Caco-2 (cell line): ENCODE data around the gene RBM39. TPM values are rescaled to one million over a fixed set of nuclear protein-coding genes. Genes with fewer than 3 reads are reported as not detected.

Source experiments
- BruUV-seq: library from RNA; stranded (reverse); fragments of 400-500 nt; replicated peaks from 2 replicates; lab custom pipeline; 2021; lab: Mats Ljungman, UMichigan
- CTCF ChIA-PET: fragments of 300-600 bp; sonication (Branson Sonifier 250); formaldehyde crosslinking; loops from one replicate; lab custom pipeline; 2022; ENCODE audit warnings: antibody characterized with exemption; lab: Charles Lee
- POLR2A ChIA-PET: fragments of 300-600 bp; sonication (Branson Sonifier 250); formaldehyde crosslinking; loops from one replicate; lab custom pipeline; 2022; ENCODE audit warnings: antibody characterized with exemption; lab: Charles Lee
- DNase-seq, 2 experiments: peaks; one replicate each; pipeline versions ENCODE4 v3.0.0 to v3.0.0-alpha.2; 2020 to 2022
- H3K27me3 ChIP-seq: replicated peaks from 2 replicates; pipeline ENCODE4 v1.6.0; 2011; ENCODE audit warnings: low read length; ENCODE audit not compliant: control insufficient read depth, insufficient read depth
- H3K36me3 ChIP-seq: 2 replicates; pipeline ENCODE4 v1.5.1; 2011; ENCODE audit warnings: low read length; ENCODE audit not compliant: control insufficient read depth, insufficient read depth
- H3K4me1 ChIP-seq: fragments of 250-450 bp; sonication (Bioruptor Pico); 2 replicates; pipeline ENCODE4 v1.5.1; 2020; ENCODE audit warnings: mild to moderate bottlenecking
- H3K4me3 ChIP-seq: 2 replicates; pipeline ENCODE4 v1.5.1; 2011; ENCODE audit warnings: low read depth, mild to moderate bottlenecking, control low read depth, low read length
- H3K9me3 ChIP-seq: fragments of 250-450 bp; sonication (Bioruptor Pico); 2 replicates; pipeline ENCODE4 v1.5.1; 2020; ENCODE audit warnings: mild to moderate bottlenecking, moderate library complexity
- H3K27ac Mint-ChIP-seq: one replicate; pipeline ENCODE4 v1.8.0; 2022; ENCODE audit warnings: mixed read lengths; ENCODE audit not compliant: unreplicated experiment
- H3K27me3 Mint-ChIP-seq: one replicate; pipeline ENCODE4 v1.8.0; 2022; ENCODE audit warnings: mixed read lengths; ENCODE audit not compliant: insufficient read depth, unreplicated experiment
- H3K36me3 Mint-ChIP-seq: one replicate; pipeline ENCODE4 v1.8.0; 2022; ENCODE audit warnings: mild to moderate bottlenecking, mixed read lengths; ENCODE audit not compliant: insufficient read depth, unreplicated experiment
- H3K4me1 Mint-ChIP-seq: one replicate; pipeline ENCODE4 v1.8.0; 2022; ENCODE audit warnings: low read depth, mixed read lengths; ENCODE audit not compliant: unreplicated experiment
- H3K4me3 Mint-ChIP-seq: one replicate; pipeline ENCODE4 v1.8.0; 2022; ENCODE audit warnings: mild to moderate bottlenecking, moderate library complexity, mixed read lengths; ENCODE audit not compliant: unreplicated experiment
- H3K9me3 Mint-ChIP-seq: one replicate; pipeline ENCODE4 v1.8.0; 2022; ENCODE audit warnings: mixed read lengths; ENCODE audit not compliant: unreplicated experiment
- intact Hi-C: fragments of 100-400 bp; cut with micrococcal nuclease; formaldehyde crosslinking; loops from one replicate; pipeline ENCODE4 v1.10.0; 2022; ENCODE audit not compliant: unreplicated experiment
- total RNA-seq: library from RNA; stranded (reverse); gene quantifications from 2 replicates; pipeline ENCODE4 v1.2.3, GENCODE V29; 2022
- TF ChIP-seq, protein P1 (sequence below), 2 experiments: fragments of 200-600 bp in 1 of 2; IDR thresholded peaks; 1 replicate in 1 of 2; 2 replicates in 1 of 2; pipeline versions ENCODE4 v1.5.1 to v1.8.0; 2011 to 2022; ENCODE audit warnings: antibody characterized with exemption in 1 of 2, control low read depth in 1 of 2, inconsistent platforms in 1 of 2, low read depth in 1 of 2, low read length in 1 of 2, mild to moderate bottlenecking in 1 of 2, moderate library complexity in 1 of 2; ENCODE audit not compliant: insufficient read depth in 1 of 2, severe bottlenecking in 1 of 2, unreplicated experiment in 1 of 2

RBM39 gene
- total RNA-seq, 1 experiment from 2014 or later, result 750 TPM

GRCh38 chr20:35743693-35744491 lies 1.8 kb upstream of the RBM39 start:
- peak overlapping the region; percentile 80 for H3K4me3 Mint-ChIP-seq
- intact Hi-C loops, result loop anchor here (2.0 to 5.0 kb wide), 3 partner anchors 79 to 343 kb away; partner anchors contain the start of genes CPNE1, RBM12 and SCAND1
- no peak overlapping the region for H3K4me3 ChIP-seq
- TF ChIP-seq, protein P1, sequence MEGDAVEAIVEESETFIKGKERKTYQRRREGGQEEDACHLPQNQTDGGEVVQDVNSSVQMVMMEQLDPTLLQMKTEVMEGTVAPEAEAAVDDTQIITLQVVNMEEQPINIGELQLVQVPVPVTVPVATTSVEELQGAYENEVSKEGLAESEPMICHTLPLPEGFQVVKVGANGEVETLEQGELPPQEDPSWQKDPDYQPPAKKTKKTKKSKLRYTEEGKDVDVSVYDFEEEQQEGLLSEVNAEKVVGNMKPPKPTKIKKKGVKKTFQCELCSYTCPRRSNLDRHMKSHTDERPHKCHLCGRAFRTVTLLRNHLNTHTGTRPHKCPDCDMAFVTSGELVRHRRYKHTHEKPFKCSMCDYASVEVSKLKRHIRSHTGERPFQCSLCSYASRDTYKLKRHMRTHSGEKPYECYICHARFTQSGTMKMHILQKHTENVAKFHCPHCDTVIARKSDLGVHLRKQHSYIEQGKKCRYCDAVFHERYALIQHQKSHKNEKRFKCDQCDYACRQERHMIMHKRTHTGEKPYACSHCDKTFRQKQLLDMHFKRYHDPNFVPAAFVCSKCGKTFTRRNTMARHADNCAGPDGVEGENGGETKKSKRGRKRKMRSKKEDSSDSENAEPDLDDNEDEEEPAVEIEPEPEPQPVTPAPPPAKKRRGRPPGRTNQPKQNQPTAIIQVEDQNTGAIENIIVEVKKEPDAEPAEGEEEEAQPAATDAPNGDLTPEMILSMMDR (IDR thresholded peaks at IDR 0.05; ENCODE audit: insufficient read depth in 1 of 2, low read depth in 1 of 2, low read length in 1 of 2, severe bottlenecking in 1 of 2, unreplicated experiment in 1 of 2), result no peak
- POLR2A ChIA-PET, result interaction anchor here (1.1 to 3.0 kb wide), 9 partner anchors 9 to 308 kb away, joined by 4 to 161 read pairs (median 27); partner anchors contain the start of genes CPNE1, PHF20, RBM12 and SCAND1
- no peaks in the 10 kb centered on the region for H3K9me3 ChIP-seq
- peak overlapping the region; percentile 96 for H3K27ac Mint-ChIP-seq
- CTCF ChIA-PET, result interaction anchor here (0.7 to 3.1 kb wide), 6 partner anchors 22 to 210 kb away, joined by 3 to 33 read pairs (median 12); partner anchors contain the start of genes PHF20 and SCAND1
- peaks cover 26% of the 10 kb centered on the region for H3K4me1 ChIP-seq
- H3K27me3 ChIP-seq, result no peaks in the 10 kb centered on the region
- no peaks in the 10 kb centered on the region for H3K27me3 Mint-ChIP-seq
- peaks cover 44% of the 10 kb centered on the region for H3K36me3 Mint-ChIP-seq
- H3K36me3 ChIP-seq, result peaks cover 5% of the 10 kb centered on the region; the same call in 1 of the 2 replicates
- peaks cover 26% of the 10 kb centered on the region for H3K4me1 Mint-ChIP-seq
- no peak for DNase-seq
- no peaks in the 10 kb centered on the region for H3K9me3 Mint-ChIP-seq
- no TSS peak for BruUV-seq

GRCh38 chr20:35742741-35743523 lies 872 bp upstream of the RBM39 start:
- ChIA-PET CTCF (interaction anchor here (0.6 to 3.1 kb wide), 21 partner anchors 8 to 395 kb away, joined by 3 to 33 read pairs (median 5); partner anchors contain the start of genes NFS1, PHF20, ROMO1 and SCAND1), POLR2A (interaction anchor here (0.5 to 3.0 kb wide), 71 partner anchors 8 to 1750 kb away, joined by 3 to 161 read pairs (median 5); partner anchors contain the start of genes CEP250, CPNE1, EDEM2 and EIF2S2)
- intact Hi-C loops, result loop anchor here (1.0 to 5.0 kb wide), 6 partner anchors 28 to 344 kb away; partner anchors contain the start of genes CPNE1, RBM12 and SCAND1
- no peaks in the 10 kb centered on the region for H3K27me3 Mint-ChIP-seq
- H3K4me1 Mint-ChIP-seq, result peaks cover 34% of the 10 kb centered on the region
- H3K27ac Mint-ChIP-seq, result peak overlapping the region; percentile 96
- TF ChIP-seq, protein P1 (IDR thresholded peaks at IDR 0.05; ENCODE audit: insufficient read depth in 1 of 2, low read depth in 1 of 2, low read length in 1 of 2, severe bottlenecking in 1 of 2, unreplicated experiment in 1 of 2), result no peak
- H3K9me3 Mint-ChIP-seq, result no peaks in the 10 kb centered on the region
- Histone ChIP-seq H3K36me3 (peaks cover 10% of the 10 kb centered on the region), H3K27me3 (no peaks in the 10 kb centered on the region), H3K4me1 (peaks cover 31% of the 10 kb centered on the region), H3K4me3 (peak overlapping the region; percentile 49), H3K9me3 (no peaks in the 10 kb centered on the region)
- no peak for DNase-seq
- TSS peak; percentile 95 for BruUV-seq
- peak overlapping the region; percentile 80 for H3K4me3 Mint-ChIP-seq
- peaks cover 53% of the 10 kb centered on the region for H3K36me3 Mint-ChIP-seq
